CD4-positive, alpha-beta T cell treated with Interleukin-15 for 4 hours (primary cell): ENCODE results near the gene AP4E1.
"Not testable (repeated sequence)": the region's sequence is repeated elsewhere in the genome, so short reads cannot be mapped to it uniquely, and the experiment has no call there.

Experiments
- DNase-seq: peaks from one replicate; pipeline ENCODE4 v3.0.0-alpha.2; 2020; ENCODE audit warnings: low spot score

AP4E1 gene

DNA sequence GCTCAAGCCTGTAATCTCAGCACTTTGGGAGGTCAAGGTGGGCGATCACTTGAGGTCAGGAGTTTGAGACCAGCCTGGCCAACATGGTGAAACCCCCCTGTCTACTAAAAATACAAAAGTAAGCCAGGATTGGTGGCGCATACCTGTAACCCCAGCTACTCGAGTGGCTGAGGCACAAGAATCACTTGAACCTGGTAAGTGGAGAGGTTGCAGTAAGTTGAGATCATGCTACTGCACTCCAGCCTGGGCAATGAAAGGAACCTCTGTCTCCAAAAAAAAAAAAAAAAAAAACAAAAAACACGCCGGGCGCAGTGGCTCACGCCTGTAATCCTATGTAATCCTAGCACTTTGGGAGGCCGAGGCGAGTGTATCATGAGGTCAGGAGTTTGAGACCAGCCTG is 18.9 kb upstream of the AP4E1 start:
- no peak for DNase-seq

DNA sequence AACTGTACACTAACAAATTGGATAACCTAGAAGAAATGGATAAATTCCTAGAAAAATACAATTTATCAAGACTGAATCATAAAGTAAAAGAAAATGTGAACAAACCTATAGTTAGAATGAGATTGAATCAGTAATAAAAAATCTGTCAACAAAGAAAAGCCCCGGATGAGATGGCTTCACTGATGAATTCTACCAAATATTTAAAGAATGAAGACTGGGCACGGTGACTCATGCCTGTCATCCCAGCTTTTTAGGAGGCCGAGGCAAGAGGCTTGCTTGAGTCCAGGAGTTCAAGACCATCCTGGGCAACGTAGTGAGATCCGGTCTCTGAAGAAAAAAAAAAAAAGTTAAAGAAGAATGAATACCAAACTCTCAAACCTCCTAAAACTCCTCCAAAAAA is 17.7 kb upstream of the AP4E1 start:
- no peak for DNase-seq

DNA sequence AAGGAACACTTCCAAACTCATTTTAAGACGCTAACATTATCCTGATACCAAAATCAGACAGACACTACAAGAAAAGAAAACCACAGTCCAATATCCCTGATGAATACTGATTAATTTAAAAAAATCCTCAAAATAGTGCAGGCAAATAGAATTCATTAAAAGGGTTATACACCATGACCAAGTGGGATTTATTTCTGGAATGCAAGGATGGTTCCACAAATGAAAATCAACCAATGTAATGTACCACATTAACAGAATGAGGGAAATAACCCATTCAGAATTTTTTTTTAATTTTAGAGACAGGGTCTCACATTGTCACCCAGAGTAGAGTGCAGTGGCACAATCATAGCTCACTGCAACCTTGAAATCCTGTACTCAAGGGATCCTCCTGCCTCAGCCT is 17.3 kb upstream of the AP4E1 start:
- DNase-seq = no peak

DNA sequence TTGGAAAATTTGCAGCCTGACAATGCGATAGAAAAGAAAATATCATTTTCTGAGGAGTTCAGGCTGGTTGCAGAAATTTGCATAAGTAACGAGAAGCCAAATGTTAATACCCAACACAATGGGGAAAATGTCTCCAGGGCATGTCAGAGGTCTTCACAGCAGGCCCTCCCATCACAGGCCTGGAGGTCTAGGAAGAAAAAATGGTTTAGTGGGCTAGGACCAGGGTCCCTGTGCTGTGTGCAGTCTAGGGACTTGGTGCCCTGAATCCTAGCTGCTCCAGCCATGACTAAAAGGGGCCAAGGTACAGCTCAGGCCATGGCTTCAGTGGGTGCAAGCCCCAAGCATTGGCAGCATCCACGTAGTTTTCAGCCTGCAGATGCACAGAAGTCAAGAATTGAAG is 14.5 kb upstream of the AP4E1 start:
- no peak for DNase-seq

DNA sequence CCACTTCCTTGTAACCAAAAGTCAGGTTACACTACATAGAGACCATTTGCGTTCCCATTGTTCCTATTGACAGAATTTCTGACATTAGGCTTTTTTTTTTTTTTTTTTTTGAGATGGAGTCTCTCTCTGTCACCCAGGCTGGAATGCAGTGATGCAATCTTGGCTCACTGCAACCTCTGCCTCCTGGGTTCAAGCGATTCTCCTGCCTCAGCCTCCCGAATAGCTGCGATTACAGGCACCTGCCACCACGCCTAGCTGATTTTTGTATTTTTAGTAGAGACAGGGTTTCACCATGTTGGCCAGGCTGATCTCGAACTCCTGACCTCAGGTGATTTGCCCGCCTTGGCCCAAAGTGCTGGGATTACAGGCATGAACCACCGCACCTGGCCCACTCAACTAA is 7.1 kb upstream of the AP4E1 start:
- not testable (repeated sequence) for DNase-seq

DNA sequence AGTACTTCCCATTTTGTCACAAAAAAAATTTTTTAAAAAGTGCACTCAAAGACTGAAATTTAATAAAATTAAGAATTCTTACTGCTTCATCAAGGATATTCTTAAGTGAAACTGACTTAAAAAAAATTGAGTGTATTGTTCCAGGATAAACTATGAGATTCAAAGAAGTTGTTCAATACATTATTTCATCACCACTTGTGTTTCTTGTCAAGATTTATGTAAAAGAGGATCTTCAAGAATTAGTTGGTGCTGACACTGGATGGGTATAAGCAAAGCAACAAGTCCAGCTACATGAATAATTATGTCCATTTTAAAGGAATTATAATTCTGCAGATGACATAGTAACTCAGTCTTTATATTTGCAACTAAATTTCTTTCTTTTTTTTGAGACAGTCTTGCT is 4.3 kb upstream of the AP4E1 start:
- DNase-seq = no peak

DNA sequence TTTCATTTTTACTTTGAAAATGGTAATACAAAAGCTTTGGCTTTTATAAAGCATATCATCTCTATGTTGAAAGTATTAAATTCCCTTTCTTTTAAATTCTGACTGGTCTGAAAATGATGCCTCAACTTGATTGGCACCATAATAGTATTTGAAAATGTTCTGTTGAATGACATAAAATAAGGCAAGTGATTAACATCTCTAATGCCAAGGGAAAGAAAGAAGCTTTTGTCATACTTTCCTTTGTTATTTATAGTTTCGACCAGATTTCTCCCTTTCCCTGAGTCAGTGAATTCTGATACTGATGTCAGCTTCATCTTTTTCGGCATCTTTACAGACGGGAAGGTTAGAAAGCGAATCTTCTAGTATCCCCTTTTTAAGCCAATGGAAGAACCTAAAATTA is 3.4 kb upstream of the AP4E1 start:
- no peak for DNase-seq

DNA sequence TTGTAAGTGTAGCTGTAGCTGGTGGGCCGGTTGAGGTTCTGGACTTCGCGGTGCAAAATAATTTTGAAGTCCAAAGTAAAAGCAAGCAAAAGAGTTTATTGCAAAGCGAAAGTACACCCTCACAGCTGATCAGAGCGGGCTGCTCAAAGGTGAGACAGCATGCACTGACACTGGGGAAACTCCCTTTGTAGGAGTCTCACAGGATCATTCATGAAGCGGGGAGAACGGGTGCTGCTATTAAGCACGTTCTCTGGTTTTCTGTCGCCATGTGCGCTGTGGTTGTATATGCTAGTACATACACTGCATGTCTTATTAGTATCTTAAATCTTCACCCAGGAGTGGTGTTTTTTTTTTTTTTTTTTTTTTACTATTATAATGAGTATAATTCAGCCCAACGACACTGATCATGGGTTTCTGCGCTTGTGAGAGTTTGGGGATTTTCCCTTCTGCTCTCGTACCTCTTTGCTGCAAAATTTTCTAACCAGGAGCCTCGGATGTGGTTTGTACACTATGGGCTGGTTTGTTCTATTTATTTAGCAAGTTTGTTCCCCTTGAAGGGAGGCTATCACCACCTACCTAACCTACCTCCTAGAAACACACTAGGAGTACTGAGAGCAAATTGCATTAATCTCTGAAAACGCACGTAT is 1.4 kb upstream of the AP4E1 start:
- peak; percentile 82 for DNase-seq

DNA sequence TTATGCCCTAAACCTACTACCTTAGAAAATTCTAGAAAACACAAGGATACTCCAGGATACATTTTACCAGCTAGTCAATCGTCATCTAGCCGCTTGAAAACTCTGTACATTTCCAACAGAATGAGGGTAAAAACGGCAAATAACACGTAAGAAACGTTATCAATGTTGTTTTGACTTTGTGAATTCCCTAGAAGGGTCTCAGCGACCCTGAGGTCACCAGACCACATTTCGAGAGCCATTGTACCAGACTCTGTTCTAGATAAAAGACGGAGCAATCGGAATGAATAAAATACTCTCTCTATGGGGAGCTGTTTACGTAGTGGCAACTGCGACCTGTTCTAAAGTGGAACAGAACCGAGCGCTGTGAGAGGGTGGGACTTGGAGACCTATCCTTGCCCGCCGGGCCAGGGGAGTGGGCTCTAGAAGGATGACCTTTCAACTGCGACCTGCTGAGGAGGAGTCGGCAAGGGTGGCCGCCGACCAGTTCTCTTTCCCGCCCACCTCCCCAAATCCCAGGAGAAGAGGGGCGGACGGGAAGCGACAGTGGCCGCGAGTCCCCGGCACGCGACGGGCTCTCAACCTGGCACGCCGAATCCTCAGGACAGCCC is 778 bp upstream of the AP4E1 start:
- peak; percentile 40 for DNase-seq

DNA sequence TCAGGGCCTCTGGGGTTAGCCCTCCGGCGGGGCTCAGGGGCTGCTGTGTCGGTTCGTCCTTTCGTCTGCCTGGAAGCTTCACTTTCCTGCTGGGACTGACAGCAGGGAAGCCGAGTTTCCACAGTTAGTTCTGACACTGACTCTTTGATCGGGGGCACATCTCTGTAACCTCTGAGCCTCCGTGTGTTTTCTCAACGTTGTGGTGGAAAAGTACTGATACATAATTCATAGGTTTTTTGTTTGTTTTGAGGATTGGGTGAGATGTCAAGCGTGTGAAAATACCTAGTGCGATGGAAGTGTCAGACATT is 481 bp downstream of the AP4E1 start:
- DNase-seq = peak; percentile 19

DNA sequence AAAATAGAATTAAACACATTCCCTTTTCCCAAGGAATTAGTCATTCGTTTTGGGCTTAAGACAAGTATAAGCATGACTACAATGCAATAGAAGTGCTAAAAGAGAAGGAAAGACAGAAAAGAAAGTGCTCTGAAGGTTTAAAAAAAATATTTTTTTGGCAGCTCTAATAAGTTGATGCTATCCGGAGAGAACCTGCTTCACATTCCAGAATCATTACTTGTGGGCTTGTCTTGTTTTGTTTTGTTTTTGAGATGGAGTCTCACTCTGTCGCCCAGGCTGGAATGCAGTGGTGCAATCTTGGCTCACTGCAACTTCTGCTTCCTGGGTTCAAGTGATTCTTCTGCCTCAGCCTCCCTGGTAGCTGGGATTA is 1.9 kb downstream of the AP4E1 start:
- not testable (repeated sequence) for DNase-seq

DNA sequence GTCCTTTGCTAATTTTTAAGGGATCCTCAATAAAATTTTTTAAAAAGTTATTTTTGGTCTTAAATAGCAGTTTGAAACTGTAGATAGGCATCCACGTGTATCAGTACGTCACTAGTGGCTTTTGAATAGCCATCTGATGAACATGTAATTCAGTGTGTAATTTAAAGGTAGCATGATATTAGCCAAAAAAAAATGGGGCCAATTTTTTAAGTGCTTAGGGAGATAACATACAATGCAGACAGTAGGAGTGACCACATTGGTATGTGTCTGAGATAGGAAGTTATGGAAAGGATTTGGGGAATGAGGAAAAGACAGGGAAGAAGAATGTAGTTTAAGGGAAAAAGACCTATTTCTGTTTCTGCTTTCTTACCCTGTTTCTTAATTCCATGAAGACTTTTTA is 2.5 kb downstream of the AP4E1 start:
- DNase-seq = no peak

DNA sequence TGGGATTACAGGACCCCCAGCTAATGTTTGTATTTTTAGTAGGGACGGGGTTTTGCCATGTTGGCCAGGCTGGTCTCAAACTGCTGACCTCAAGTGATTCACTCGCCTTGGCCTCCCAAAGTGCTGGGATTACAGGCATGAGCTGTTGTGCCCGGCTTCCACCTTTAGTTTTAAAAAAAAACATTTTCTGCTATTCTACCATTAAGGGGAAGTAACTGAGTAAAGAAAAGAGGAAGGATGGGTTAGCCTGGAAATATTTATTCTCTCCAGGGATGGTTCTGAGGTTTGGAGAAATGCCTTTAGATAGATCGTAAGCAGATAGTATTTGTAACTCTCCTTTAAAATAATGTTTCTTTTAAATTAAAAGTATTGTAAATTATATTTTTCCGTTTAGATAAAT is 3.1 kb downstream of the AP4E1 start:
- no peak for DNase-seq

DNA sequence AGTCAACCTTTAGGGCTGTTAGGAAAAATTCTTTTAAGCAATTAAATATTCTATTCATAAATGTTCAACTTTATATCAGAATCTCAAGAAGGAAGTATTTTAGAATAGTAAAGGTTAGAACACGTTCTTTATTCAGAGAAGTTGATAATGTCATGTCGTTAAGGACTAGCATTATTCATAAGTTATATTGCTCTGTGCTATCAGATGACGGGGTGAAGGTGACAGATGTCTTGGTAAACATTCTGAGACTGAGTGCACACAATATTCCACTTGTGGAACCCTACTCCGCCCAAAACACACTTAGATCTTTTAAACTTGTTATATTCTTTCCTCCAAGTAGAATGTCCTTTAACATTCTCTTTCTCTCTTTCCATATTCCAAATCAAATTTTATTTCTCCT is 7.9 kb downstream of the AP4E1 start:
- no peak for DNase-seq

DNA sequence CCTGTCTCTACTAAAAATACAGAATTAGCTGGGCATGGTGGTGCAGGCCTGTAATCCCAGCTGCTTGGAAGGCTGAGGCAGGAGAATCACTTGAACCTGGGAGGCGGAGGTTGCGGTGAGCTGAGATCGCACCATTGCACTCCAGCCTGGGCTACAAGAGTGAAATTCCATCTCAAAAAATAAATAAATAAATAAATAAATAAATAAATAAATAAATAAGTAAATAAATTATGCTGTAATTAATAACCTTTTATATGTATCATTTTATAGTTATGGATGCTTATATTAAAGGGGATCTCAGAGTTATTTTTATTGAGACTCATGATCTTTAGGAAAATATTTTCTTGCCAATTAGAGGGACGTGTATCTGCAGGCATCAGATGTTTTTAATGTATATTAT is 10.9 kb downstream of the AP4E1 start:
- not testable (repeated sequence) for DNase-seq

DNA sequence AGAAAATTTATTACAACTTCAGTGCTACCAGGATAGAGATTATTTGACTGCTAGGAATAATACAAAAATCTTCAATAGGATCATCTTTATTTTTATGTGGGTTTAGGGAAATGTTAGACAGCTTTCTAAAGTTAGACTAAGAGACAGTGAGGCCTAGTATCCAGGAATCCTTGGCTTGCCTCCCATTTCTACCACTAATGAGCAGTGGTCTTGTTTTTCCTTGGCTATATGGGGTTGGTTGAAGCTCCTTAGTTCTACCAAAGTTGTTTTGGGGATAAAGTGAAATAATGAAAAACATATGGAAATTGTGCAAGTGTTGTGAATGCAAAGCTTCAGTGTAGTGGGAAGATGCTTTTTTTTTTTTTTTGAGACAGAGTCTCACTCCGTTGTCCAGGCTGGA is 16.8 kb downstream of the AP4E1 start:
- DNase-seq = no peak

DNA sequence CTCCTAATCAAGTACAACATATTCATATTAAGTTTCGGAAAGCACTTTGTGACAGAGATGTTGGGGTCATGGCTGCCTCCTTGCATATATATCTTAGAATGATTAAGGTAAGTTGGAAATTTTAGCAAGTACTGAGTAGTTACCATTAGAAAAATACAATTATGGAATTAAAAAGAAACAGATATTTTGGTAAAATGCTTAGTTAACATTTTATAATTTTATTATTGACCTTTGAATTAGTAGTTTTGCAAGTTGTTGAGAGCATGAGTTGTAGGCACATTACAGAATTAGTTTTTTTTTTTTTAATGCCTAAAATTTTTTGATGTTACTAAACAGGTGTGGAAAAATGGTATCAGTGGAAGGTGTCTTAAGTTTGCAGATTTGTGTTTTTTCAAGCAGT is 20.6 kb downstream of the AP4E1 start:
- DNase-seq = no peak

DNA sequence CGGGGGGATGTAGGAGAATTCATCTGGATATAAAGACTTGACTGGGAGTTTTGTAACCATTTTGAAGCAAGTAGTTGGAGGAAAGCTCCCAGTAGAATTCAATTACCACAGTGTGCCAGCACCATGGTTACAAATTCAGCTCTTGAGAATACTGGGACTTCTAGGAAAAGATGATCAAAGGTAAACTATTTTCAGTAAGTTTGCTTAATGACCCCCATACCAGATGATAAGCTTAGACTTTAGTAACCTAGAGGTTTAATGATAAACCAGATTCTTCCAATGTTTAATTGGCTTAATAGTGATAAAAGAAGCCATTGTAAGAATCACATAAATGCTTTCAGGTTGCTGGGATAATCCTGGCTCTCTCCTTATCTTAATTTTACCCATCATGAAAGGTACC is 22.3 kb downstream of the AP4E1 start:
- DNase-seq = no peak

DNA sequence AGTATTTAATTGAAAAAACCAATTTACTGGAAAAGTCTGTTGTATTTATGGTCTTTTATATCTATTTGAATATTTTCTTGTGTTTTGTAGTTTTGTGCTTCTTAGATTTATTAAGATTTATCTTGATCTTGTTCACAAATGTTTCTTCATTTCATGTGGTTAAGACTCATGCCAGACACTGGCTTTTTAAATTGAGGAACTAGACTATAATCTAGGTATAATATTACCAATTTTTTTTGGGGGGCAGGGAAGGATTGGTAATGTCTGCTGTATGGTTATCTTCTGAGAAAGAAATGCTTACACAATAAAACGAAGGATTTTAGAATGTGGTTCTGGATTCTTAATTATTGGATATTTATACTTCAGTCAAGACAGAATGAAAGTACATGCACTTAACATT is 24.9 kb downstream of the AP4E1 start:
- no peak for DNase-seq

DNA sequence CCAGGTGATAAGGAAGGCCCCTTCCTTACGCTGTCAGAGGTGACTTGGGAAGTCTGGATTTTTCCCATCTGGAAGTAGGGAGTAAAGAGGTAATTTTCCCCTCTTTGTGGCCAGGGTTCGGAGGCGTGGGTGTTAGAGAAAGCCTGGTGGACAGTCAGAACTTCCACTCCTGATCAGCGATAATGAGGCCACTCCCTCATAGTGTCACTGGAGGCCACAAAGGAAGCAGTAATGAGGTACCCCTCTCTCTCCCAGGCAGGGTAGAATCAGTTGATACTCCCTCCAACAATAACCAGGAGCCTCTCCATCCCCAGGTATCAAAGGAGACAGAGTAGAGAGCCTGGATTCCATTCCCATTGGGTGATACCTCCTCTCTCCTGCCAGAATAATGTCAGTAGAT is 30.0 kb downstream of the AP4E1 start:
- no peak for DNase-seq

DNA sequence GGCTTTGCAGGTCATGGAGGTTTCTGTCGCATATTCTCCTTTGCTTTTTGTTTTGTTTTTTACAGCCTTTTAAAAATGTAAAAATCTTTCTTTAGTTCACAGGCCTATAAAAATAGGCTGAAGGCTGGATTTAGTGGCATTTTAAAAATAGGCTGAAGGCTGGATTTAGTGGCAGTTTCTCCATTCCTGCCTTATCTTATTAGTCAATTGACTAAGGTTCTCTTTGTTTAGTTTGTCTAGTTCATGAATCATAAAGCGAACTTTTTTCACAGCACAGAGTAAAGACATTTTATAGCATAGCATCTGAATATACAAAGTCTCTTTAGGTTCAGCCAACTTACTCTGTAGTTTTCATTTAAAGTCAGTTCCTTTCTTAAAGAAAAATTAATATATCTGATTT is 31.4 kb downstream of the AP4E1 start:
- DNase-seq = no peak

DNA sequence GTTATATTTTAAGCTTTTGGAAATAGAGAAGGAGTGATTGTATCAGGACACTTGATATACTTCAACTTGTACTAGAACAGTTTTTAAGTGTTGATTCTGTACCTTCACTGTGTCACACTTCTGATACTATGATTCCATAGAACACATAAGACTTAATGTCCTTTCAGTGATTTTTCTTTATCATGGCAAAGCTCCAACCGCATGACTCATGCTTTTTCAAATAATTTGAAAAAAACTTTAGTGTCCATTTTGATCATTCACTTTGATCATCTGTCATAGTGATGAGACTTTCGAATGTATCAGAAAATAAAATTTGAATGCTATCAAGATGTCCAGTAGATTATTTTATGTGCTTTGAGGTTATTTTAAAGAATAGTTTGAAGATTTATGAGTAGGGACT is 32.0 kb downstream of the AP4E1 start:
- no peak for DNase-seq

DNA sequence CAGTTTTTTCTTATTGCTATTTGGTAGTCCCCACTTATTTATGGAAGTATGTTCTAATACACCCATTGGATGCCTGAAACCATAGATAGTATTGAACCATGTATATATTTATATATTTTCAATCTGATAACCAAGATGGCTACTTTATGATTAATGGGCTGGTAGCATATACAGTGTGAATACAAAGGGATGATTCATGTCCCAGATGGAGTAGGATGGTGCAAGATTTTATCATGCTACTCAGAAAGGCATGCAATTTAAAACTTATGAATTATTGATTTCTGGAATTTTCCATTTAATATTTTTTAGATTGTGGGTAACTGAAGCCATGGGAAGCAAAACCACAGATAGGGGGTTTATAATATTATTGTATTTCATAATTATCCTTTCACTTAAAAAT is 35.2 kb downstream of the AP4E1 start:
- DNase-seq = no peak

DNA sequence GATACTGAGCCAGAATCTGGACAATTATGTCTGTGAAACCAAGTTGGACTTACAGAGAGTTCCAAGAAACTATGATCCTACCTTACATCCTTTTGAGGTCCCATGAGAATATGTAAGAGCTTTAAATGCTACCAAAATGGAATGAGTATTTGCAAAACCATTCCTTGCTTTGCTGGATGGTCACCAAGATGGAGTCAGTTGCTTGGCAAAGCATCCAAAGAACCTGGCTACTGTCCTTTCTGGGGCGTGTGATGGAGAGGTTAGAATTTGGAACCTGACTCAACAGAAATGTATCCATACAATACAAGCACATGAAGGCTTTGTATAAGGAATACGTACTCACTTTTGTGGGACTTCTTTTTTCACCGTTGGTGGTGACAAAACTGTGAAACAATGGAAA is 36.2 kb downstream of the AP4E1 start:
- no peak for DNase-seq

DNA sequence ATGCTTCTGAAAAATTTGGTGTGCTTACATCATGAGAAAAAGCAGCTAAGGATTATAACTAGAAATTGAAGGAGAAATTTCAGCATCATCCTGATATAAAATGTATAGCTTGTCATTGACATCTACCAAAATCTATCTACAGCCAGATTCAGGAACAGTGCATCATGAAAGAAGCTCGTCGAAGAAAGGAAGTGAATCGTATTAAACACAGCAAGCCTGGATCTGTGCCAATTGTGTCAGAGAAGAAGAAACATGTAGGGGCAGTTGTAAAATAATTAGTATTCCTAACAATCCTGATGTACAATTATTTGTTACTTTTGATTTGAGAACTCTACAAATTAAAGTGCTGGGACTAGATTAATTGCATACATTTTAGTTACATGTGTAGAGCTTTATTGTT is 37.2 kb downstream of the AP4E1 start:
- DNase-seq = no peak
